Retinal pigment epithelial cell (primary cell): ENCODE results near the gene NSRP1.
"Not testable (repeated sequence)": the region's sequence is repeated elsewhere in the genome, so short reads cannot be mapped to it uniquely, and the experiment has no call there.

Experiments used
- DNase-seq: peaks from one replicate; pipeline ENCODE4 v3.0.0-alpha.2; 2010; ENCODE audit warnings: low read depth
- H3K4me3 ChIP-seq: 2 replicates; pipeline ENCODE4 v1.5.1; 2011; ENCODE audit warnings: mild to moderate bottlenecking, low read length, control low read depth, moderate library complexity
- TF ChIP-seq, protein P1 (sequence below): conservative IDR thresholded peaks from 2 replicates; pipeline ENCODE4 v1.5.1; 2011; ENCODE audit warnings: low read depth, low read length, control low read depth, inconsistent platforms

NSRP1 gene

DNA sequence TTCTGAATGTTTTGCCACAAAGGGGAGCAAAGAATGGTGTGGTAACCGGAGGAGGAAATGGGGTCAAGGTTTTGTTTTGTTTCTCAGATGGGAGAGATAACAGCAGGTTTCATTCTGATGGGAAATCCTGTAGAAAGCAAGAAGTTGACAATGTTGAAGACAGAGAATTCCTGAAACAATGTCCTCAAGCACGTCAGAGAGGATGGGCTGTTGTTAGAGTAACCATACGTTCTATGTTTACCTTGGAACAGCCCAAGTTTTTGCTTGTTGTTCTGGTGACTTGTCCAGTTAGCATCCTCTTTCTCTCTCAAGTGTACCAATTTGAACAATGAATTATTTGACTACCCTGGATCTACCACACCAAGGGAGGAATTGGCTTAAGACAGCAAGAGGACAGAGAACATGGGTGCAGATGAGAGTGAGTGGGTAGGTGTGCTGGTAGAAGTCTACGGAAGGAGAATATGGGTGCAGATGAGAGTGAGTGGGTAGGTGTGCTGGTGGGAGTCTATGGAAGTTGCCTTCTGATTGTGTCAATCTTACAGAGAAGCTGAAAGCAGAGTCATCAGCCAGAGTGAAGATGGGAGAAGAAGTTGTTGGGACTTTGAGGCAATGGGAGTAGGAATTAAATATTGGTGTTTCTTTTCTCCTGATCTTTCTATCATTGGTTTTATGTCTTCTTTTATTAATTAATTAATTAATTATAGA, 14.8 kb upstream of the NSRP1 start:
- TF ChIP-seq, protein P1, sequence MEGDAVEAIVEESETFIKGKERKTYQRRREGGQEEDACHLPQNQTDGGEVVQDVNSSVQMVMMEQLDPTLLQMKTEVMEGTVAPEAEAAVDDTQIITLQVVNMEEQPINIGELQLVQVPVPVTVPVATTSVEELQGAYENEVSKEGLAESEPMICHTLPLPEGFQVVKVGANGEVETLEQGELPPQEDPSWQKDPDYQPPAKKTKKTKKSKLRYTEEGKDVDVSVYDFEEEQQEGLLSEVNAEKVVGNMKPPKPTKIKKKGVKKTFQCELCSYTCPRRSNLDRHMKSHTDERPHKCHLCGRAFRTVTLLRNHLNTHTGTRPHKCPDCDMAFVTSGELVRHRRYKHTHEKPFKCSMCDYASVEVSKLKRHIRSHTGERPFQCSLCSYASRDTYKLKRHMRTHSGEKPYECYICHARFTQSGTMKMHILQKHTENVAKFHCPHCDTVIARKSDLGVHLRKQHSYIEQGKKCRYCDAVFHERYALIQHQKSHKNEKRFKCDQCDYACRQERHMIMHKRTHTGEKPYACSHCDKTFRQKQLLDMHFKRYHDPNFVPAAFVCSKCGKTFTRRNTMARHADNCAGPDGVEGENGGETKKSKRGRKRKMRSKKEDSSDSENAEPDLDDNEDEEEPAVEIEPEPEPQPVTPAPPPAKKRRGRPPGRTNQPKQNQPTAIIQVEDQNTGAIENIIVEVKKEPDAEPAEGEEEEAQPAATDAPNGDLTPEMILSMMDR, result no peak
- H3K4me3 ChIP-seq, result no peak overlapping the region
- no peak for DNase-seq

DNA sequence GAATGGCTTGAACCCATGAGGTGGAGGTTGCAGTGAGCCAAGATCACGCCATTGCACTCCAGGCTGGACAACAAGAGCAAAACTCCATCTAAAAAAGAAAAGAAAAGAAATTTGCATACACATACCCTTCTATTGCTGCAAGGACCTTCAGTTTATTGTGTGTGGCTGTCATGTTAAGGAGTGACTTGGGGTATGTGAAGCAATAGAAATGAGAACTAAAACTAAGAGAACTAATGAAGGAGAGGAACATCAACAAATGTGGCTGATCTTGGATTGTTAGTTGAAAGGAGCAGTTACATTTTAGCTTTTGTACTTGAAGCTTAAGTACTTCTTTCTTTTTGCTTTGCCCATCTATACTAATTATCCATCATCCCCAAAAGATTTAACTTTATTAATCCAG, 12.7 kb upstream of the NSRP1 start:
- DNase-seq, result no peak
- TF ChIP-seq, protein P1, result no peak
- H3K4me3 ChIP-seq, result no peak overlapping the region

DNA sequence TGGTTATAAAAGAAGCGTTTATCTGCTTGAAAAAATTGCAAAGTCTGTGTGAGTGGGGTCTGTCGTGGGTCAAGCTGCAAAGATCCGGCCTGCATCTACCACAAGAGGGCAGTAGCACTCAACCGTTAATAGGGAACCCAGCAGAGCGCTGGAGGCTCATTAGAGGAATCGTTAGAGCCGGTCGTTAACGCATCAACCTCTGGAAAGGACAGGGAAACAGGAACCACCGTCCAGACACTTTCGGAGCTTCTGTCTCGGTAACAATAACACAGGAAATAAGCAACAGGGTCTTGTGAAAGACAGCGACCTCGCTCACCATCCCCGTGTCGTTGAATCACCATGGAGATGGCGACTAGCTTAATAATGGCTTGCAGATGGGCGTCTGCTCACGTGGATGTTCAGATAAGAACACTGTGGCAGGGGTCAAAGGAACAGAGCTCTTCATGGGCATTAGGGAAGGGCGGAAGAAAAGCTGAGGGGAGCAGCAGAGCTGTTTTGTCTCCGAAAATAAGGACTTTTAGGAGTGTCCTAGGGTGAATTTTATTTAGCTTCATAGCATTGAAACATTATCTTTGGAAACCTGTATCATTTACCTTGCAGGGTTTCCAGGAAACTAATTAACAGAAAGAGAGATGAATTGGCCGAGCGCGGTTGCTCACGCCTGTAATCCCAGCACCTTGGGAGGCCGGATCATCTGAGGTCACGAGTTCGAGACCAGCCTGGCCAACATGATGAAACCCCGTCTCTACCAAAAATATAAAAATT, 11.9 kb upstream of the NSRP1 start:
- H3K4me3 ChIP-seq, result peak overlapping the region; percentile 66
- TF ChIP-seq, protein P1, result peak; percentile 97
- no peak for DNase-seq

DNA sequence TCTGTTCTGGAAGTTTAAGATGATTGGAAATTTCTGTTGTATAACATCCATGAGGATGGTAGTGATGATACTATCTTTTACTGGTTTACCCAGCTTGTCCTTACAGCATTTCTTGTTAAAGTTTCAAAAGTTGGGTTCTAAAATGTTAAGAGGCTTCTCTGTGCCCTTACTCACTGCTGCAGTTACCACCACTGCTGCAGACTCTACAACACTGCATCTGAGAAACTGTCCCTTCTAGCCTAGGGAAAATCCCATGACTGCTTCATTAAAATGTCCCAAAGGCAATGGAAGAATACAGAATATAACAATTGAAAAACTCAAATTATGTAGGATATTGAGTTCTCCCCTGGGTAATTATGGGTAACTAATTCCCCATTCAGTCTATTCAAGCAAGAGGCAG, 3.8 kb upstream of the NSRP1 start:
- H3K4me3 ChIP-seq, result no peak overlapping the region
- TF ChIP-seq, protein P1, result no peak
- no peak for DNase-seq

DNA sequence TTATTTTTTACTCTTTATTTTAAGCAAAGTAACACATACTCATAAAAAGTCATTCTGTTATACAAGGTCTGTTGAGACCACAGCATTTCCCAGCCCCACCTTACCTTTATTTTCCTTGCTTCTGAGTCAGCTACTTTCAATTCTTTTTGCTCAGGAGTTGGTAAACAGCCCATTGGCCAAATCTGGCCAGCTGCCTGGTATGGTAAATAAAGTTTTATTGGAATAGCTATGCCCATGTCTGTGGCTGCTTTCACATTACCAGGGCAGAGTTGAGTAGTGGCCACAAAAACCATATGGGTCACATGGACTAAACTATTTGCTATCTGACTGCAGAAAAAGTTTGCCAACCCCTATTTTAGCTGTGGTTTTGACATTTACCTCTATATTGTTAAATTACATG, 3.4 kb upstream of the NSRP1 start:
- H3K4me3 ChIP-seq, result no peak overlapping the region
- DNase-seq, result no peak
- TF ChIP-seq, protein P1, result no peak

DNA sequence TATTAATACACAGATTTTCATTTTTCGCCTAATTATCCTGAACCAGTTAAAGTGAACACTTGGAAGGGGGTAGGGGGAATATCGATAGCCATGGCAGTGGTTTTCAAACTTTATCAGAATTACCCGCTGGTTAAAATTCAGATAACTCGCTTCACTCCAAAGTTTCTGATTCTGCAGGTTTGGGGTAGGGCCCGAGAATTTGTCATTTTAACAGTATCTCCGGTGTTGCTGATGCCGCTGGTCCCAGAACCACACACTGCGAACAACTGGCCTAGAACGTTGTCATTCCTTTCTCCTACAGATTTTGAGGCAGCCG, 313 bp upstream of the NSRP1 start:
- peak overlapping the region; percentile 96 for H3K4me3 ChIP-seq
- no peak for DNase-seq
- TF ChIP-seq, protein P1, result no peak

DNA sequence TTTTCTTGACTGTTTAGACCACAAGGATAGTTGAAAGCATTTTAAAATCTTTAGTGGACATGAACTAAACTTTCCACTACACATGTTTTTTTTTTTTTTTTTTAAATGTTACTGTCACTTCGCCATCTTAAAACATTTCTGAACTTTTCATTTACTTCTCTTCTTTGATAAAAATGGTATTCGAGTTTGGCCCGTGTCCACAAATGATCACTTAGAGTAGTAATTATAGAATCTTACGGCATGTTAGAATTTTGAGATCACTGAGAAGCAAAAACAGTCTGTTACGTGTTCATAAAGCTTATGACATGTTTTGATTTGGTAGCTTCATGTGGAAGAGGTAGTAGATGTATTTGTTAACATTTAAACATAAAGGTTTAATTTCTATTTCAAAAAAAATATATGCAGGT, 1.1 kb downstream of the NSRP1 start:
- peak overlapping the region; percentile 96 for H3K4me3 ChIP-seq
- DNase-seq, result no peak
- TF ChIP-seq, protein P1, result no peak

DNA sequence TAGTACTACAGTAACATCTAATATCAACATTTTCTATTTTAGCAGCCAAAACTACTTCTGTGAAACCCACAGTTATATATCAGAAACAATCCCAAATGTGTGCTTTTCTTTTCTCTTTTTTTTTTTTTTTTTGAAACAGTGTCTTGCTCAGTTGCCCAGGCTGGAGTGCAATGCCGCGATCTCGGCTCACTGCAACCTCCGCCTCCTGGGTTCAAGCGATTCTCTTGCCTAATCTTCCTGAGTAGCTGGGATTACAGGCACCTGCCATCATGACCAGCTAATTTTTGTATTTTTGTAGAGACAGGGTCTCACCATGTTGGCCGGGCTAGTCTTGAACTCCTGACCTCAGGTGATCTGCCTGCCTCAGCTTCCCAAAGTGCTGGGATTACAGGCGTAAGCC, 2.0 kb downstream of the NSRP1 start:
- not testable (repeated sequence) for H3K4me3 ChIP-seq

More for the DNA sequence above, 2.0 kb downstream of the NSRP1 start:
- DNase-seq, result not testable (repeated sequence)
